HepG2 (cell line): ENCODE measurements around the gene PP2D1. TPM values are rescaled to one million over a fixed set of nuclear protein-coding genes. Genes with fewer than 3 reads are reported as not detected.

ENCODE experiments used
- CBX5 ChIP-seq: sonication (generic); formaldehyde crosslinking; IDR thresholded peaks from 2 replicates; pipeline ENCODE4 v1.4.0; 2020; ENCODE audit warnings: missing genetic modification reagents, borderline replicate concordance
- CHCHD3 ChIP-seq: sonication (generic); formaldehyde crosslinking; IDR thresholded peaks from 2 replicates; pipeline ENCODE4 v1.8.0; 2022; ENCODE audit warnings: mild to moderate bottlenecking, missing genetic modification reagents, moderate library complexity
- HMG20A ChIP-seq: IDR thresholded peaks from 2 replicates; pipeline ENCODE4 v1.6.1; 2016; ENCODE audit warnings: borderline replicate concordance
- KDM3A ChIP-seq: IDR thresholded peaks from 2 replicates; pipeline ENCODE4 v1.6.1; 2018; ENCODE audit warnings: low read depth, missing compliant biosample characterization
- NFYC ChIP-seq: IDR thresholded peaks from 2 replicates; pipeline ENCODE4 v1.6.1; 2016; ENCODE audit warnings: missing genetic modification reagents, missing compliant biosample characterization
- NR3C1 ChIP-seq: sonication (generic); formaldehyde crosslinking; IDR thresholded peaks from 2 replicates; pipeline ENCODE4 v1.4.0; 2020; ENCODE audit warnings: missing genetic modification reagents
- SMC3 ChIP-seq: IDR thresholded peaks from 2 replicates; pipeline ENCODE4 v1.6.1; 2011; ENCODE audit warnings: low read length, improper control_type of control experiment
- SRY ChIP-seq: sonication (generic); formaldehyde crosslinking; IDR thresholded peaks from 2 replicates; pipeline ENCODE4 v1.8.0; 2022; ENCODE audit warnings: mild to moderate bottlenecking, missing genetic modification reagents
- ZBTB8A ChIP-seq: sonication (generic); formaldehyde crosslinking; IDR thresholded peaks from 2 replicates; pipeline ENCODE4 v1.4.0; 2020; ENCODE audit warnings: mild to moderate bottlenecking, low read depth, missing genetic modification reagents, borderline replicate concordance
- ZFP82 ChIP-seq: sonication (generic); formaldehyde crosslinking; IDR thresholded peaks from 2 replicates; pipeline ENCODE4 v1.5.1; 2020; ENCODE audit warnings: mild to moderate bottlenecking, missing genetic modification reagents, borderline replicate concordance
- ZFX ChIP-seq: sonication (generic); formaldehyde crosslinking; IDR thresholded peaks from 2 replicates; pipeline ENCODE4 v1.4.0; 2020; ENCODE audit warnings: mild to moderate bottlenecking, low read depth, missing genetic modification reagents, moderate library complexity
- ZKSCAN1 ChIP-seq: fragments of 150-350 bp; IDR thresholded peaks from 2 replicates; pipeline ENCODE4 v1.6.1; 2014; ENCODE audit warnings: low read length
- ZNF180 ChIP-seq: sonication (generic); formaldehyde crosslinking; IDR thresholded peaks from 2 replicates; pipeline ENCODE4 v1.4.0; 2020; ENCODE audit warnings: low read depth, missing genetic modification reagents, borderline replicate concordance
- ZSCAN22 ChIP-seq: sonication (generic); formaldehyde crosslinking; IDR thresholded peaks from 2 replicates; pipeline ENCODE4 v1.4.0; 2020; ENCODE audit warnings: mild to moderate bottlenecking, missing genetic modification reagents
- ZSCAN30 ChIP-seq: sonication (generic); formaldehyde crosslinking; IDR thresholded peaks from 2 replicates; pipeline ENCODE4 v1.5.0; 2020; ENCODE audit warnings: mild to moderate bottlenecking, missing genetic modification reagents
- polyA plus RNA-seq, 8 experiments: library from polyadenylated mRNA; depleted of rRNA in 3 of 8; stranded (reverse) in 7 of 8; unstranded in 1 of 8; fragments of >200 nt; fragmentation: Illumina TruSeq in 4 of 8; extraction: Trizol in 4 of 8; gene quantifications; 2 replicates each; pipeline versions ENCODE4 v1.2.1 to v1.2.3, GENCODE V29; 2011 to 2016; ENCODE audit warnings: low read depth in 4 of 8, missing spikeins in 1 of 8, mixed read lengths in 1 of 8; ENCODE audit not compliant: insufficient read depth in 1 of 8
- total RNA-seq, 5 experiments: library from RNA; depleted of rRNA; stranded (reverse); fragments of >200 nt; fragmentation: Illumina TruSeq; extraction: Trizol; gene quantifications; 2 replicates each; pipeline ENCODE4 v1.2.3, GENCODE V29; 2016; ENCODE audit warnings: low read depth in 1 of 5
- TF ChIP-seq, protein P1 (sequence below): sonication (generic); formaldehyde crosslinking; IDR thresholded peaks from 2 replicates; pipeline ENCODE4 v1.5.1; 2020; ENCODE audit warnings: mild to moderate bottlenecking, missing genetic modification reagents, moderate library complexity
- TF ChIP-seq, protein P2 (sequence below): sonication (generic); formaldehyde crosslinking; conservative IDR thresholded peaks from 2 replicates; pipeline ENCODE4 v1.4.0; 2020; ENCODE audit warnings: missing genetic modification reagents
- TF ChIP-seq, protein P3 (sequence below): sonication (generic); formaldehyde crosslinking; IDR thresholded peaks from 2 replicates; pipeline ENCODE4 v1.4.0; 2020; ENCODE audit warnings: missing genetic modification reagents, borderline replicate concordance
- TF ChIP-seq, protein P4 (sequence below): sonication (generic); formaldehyde crosslinking; IDR thresholded peaks from 2 replicates; pipeline ENCODE4 v1.5.0; 2020; ENCODE audit warnings: mild to moderate bottlenecking, missing genetic modification reagents
- TF ChIP-seq, protein P5 (sequence below): conservative IDR thresholded peaks from 2 replicates; pipeline ENCODE4 v1.6.1; 2018; ENCODE audit warnings: missing genetic modification reagents

Gene PP2D1
- total and polyA plus RNA-seq, 2 of the 13 experiments (the other 11 are each of a cell fraction or from before 2014, with no cell fraction given), result not detected

DNA sequence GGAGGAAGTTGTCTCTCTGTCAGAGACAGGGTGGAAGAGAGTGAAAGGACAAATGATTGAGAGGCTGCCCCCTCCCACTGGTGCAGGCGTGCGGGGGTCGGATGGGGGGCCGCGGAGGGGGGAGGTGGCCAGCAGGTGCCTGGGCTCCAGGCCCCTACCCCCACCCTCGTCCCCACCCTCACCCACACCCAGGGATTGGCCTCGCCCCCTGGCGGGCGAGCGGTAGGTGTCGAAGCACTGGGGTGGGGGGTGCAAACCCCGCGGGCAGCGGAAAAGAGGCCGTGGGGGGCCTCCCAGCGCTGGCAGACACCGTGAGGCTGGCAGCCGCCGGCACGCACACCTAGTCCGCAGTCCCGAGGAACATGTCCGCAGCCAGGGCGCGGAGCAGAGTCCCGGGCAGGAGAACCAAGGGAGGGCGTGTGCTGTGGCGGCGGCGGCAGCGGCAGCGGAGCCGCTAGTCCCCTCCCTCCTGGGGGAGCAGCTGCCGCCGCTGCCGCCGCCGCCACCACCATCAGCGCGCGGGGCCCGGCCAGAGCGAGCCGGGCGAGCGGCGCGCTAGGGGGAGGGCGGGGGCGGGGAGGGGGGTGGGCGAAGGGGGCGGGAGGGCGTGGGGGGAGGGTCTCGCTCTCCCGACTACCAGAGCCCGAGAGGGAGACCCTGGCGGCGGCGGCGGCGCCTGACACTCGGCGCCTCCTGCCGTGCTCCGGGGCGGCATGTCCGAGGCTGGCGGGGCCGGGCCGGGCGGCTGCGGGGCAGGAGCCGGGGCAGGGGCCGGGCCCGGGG lies 27.9 kb upstream of the PP2D1 start, which contains the start of gene KAT2B (continued):
- no peak for TF ChIP-seq NR3C1 (CRISPR knock-in tag)
- TF ChIP-seq CHCHD3 (CRISPR knock-in tag), result no peak
- peak; percentile 47 for TF ChIP-seq ZFX (CRISPR knock-in tag)
- no peak for TF ChIP-seq ZFP82
- TF ChIP-seq NFYC (CRISPR knock-in tag), result no peak
- TF ChIP-seq, protein P1, sequence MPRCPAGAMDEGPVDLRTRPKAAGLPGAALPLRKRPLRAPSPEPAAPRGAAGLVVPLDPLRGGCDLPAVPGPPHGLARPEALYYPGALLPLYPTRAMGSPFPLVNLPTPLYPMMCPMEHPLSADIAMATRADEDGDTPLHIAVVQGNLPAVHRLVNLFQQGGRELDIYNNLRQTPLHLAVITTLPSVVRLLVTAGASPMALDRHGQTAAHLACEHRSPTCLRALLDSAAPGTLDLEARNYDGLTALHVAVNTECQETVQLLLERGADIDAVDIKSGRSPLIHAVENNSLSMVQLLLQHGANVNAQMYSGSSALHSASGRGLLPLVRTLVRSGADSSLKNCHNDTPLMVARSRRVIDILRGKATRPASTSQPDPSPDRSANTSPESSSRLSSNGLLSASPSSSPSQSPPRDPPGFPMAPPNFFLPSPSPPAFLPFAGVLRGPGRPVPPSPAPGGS (CRISPR knock-in tag), result no peak
- TF ChIP-seq SRY (CRISPR knock-in tag), result no peak
- TF ChIP-seq ZNF180 (CRISPR knock-in tag), result no peak
- TF ChIP-seq, protein P2, sequence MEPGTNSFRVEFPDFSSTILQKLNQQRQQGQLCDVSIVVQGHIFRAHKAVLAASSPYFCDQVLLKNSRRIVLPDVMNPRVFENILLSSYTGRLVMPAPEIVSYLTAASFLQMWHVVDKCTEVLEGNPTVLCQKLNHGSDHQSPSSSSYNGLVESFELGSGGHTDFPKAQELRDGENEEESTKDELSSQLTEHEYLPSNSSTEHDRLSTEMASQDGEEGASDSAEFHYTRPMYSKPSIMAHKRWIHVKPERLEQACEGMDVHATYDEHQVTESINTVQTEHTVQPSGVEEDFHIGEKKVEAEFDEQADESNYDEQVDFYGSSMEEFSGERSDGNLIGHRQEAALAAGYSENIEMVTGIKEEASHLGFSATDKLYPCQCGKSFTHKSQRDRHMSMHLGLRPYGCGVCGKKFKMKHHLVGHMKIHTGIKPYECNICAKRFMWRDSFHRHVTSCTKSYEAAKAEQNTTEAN (CRISPR knock-in tag), result no peak
- TF ChIP-seq, protein P3, sequence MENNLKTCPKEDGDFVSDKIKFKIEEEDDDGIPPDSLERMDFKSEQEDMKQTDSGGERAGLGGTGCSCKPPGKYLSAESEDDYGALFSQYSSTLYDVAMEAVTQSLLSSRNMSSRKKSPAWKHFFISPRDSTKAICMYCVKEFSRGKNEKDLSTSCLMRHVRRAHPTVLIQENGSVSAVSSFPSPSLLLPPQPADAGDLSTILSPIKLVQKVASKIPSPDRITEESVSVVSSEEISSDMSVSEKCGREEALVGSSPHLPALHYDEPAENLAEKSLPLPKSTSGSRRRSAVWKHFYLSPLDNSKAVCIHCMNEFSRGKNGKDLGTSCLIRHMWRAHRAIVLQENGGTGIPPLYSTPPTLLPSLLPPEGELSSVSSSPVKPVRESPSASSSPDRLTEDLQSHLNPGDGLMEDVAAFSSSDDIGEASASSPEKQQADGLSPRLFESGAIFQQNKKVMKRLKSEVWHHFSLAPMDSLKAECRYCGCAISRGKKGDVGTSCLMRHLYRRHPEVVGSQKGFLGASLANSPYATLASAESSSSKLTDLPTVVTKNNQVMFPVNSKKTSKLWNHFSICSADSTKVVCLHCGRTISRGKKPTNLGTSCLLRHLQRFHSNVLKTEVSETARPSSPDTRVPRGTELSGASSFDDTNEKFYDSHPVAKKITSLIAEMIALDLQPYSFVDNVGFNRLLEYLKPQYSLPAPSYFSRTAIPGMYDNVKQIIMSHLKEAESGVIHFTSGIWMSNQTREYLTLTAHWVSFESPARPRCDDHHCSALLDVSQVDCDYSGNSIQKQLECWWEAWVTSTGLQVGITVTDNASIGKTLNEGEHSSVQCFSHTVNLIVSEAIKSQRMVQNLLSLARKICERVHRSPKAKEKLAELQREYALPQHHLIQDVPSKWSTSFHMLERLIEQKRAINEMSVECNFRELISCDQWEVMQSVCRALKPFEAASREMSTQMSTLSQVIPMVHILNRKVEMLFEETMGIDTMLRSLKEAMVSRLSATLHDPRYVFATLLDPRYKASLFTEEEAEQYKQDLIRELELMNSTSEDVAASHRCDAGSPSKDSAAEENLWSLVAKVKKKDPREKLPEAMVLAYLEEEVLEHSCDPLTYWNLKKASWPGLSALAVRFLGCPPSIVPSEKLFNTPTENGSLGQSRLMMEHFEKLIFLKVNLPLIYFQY (CRISPR knock-in tag), result no peak
- TF ChIP-seq, protein P4, sequence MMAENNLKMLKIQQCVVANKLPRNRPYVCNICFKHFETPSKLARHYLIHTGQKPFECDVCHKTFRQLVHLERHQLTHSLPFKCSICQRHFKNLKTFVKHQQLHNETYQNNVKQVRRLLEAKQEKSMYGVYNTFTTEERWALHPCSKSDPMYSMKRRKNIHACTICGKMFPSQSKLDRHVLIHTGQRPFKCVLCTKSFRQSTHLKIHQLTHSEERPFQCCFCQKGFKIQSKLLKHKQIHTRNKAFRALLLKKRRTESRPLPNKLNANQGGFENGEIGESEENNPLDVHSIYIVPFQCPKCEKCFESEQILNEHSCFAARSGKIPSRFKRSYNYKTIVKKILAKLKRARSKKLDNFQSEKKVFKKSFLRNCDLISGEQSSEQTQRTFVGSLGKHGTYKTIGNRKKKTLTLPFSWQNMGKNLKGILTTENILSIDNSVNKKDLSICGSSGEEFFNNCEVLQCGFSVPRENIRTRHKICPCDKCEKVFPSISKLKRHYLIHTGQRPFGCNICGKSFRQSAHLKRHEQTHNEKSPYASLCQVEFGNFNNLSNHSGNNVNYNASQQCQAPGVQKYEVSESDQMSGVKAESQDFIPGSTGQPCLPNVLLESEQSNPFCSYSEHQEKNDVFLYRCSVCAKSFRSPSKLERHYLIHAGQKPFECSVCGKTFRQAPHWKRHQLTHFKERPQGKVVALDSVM (CRISPR knock-in tag), result no peak; the same call in 1 of the 2 replicates
- TF ChIP-seq KDM3A (CRISPR knock-in tag), result 0 out of 2 replicates have a peak, but pooled peaks have one; percentile 70
- no peak for TF ChIP-seq ZSCAN22 (CRISPR knock-in tag)
- no peak for TF ChIP-seq SMC3
- peak; percentile 31; the same call in 1 of the 2 replicates for TF ChIP-seq CBX5
- TF ChIP-seq ZKSCAN1, result no peak
- no peak for TF ChIP-seq ZBTB8A (CRISPR knock-in tag)
- TF ChIP-seq HMG20A (CRISPR knock-in tag), result no peak
- TF ChIP-seq, protein P5, sequence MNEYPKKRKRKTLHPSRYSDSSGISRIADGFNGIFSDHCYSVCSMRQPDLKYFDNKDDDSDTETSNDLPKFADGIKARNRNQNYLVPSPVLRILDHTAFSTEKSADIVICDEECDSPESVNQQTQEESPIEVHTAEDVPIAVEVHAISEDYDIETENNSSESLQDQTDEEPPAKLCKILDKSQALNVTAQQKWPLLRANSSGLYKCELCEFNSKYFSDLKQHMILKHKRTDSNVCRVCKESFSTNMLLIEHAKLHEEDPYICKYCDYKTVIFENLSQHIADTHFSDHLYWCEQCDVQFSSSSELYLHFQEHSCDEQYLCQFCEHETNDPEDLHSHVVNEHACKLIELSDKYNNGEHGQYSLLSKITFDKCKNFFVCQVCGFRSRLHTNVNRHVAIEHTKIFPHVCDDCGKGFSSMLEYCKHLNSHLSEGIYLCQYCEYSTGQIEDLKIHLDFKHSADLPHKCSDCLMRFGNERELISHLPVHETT (CRISPR knock-in tag), result no peak
- TF ChIP-seq ZSCAN30, result no peak
